ENCODE data around the gene PLD4.

DNA sequence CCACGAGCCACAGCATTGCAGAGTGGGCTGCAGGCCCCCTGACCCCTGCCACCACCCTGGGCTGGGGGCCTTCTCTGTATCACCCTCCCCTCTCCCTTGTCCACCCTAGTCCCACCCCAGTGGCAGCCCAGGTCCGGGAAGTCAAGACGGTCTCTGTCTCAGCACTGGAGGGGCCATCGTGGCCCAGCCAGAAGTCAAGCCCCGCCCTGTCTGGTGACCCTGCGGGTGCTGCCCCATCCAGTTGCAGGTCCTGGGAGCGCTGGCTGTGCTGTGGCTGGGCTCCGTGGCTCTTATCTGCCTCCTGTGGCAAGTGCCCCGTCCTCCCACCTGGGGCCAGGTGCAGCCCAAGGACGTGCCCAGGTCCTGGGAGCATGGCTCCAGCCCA lies 2.7 kb downstream of the PLD4 start:
- TF ChIP-seq EP300 (IDR thresholded peaks at IDR 0.05) (no peak), POLR2A (IDR thresholded peaks at IDR 0.05) (no peak), POLR2AphosphoS5 (IDR thresholded peaks at IDR 0.05) (no peak)
- TF ChIP-seq, protein P1, sequence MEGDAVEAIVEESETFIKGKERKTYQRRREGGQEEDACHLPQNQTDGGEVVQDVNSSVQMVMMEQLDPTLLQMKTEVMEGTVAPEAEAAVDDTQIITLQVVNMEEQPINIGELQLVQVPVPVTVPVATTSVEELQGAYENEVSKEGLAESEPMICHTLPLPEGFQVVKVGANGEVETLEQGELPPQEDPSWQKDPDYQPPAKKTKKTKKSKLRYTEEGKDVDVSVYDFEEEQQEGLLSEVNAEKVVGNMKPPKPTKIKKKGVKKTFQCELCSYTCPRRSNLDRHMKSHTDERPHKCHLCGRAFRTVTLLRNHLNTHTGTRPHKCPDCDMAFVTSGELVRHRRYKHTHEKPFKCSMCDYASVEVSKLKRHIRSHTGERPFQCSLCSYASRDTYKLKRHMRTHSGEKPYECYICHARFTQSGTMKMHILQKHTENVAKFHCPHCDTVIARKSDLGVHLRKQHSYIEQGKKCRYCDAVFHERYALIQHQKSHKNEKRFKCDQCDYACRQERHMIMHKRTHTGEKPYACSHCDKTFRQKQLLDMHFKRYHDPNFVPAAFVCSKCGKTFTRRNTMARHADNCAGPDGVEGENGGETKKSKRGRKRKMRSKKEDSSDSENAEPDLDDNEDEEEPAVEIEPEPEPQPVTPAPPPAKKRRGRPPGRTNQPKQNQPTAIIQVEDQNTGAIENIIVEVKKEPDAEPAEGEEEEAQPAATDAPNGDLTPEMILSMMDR (IDR thresholded peaks at IDR 0.05) = no peak
